Measurements from ENCODE around the gene SMU1.

Gene SMU1

DNA sequence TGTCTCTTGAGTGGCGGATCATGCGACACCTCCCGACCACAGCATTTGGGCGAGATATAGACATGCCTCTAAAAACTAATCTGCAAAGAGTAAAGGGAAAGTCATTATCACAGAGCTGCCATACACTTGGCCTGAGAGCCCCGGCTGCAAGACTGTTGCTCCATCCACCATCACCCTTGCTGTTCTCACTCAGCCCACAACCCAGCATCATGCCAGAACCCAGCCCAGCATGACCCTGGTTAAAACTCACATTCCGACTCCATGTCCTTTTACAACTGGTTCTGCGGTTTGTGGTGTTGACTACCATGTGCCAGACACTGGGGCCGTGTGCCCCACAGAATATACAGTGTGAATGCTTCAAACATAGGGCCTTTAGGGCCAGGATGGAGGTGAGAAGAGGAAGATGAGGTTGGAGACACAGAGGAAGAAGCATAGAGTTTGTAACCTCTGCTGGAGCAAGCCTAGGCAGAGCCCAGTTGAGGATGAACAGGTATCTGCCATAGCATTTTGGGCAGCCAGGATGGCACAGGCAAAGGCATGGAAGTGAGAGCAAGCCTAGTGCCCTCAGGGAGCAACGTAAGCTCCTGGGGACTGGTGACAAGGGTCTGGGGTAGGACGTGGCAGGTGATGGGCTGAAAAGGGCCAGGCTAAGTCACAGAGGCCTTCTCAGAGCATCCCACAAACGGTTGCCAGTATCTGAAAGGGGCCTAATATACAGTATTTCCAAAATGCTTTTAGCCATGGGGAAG is 37.5 kb upstream of the SMU1 start:
- 94 to 97% methylated on average over 11 of the region's 11 CpGs for WGBS, 2 experiments (ENCODE audit: insufficient coverage in 2 of 2)
- Histone ChIP-seq H3K27ac (ENCODE audit: low read depth, low read length, severe bottlenecking) (no peak overlapping the region), H3K36me3 (ENCODE audit: control insufficient read depth, insufficient read depth, low read length) (peaks cover 50% of the 10 kb centered on the region), H3K9me3 (ENCODE audit: control insufficient read depth, low read length) (no peaks in the 10 kb centered on the region), H3K4me1 (ENCODE audit: control insufficient read depth, insufficient read depth, low read length, poor library complexity, severe bottlenecking) (peaks cover 4% of the 10 kb centered on the region), H3K4me3 (ENCODE audit: extremely low read depth, insufficient read depth, low read length, poor library complexity, severe bottlenecking) (no peak overlapping the region)

DNA sequence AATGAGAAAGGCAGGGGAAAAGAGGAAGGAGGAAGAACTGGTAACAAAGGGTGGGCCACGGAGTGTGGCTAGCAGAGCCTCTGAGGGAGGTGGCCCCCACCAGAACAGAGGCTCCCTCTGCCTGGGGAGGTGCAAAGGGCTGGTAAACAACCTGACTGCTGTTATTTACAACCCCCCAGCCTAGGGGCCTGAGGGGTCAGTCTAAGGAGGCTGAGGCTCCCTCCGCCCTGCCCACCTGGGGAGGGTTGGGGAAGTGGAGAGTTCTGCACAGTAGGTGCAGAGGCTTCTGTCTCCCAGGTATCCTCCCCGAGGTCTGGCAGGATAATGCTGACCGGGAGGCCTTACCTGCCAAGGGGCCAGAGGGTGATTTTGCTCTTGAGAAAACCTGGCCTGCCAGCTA is 35.6 kb upstream of the SMU1 start:
- Histone ChIP-seq H3K9me3 (ENCODE audit: control insufficient read depth, low read length) (no peaks in the 10 kb centered on the region), H3K4me1 (ENCODE audit: control insufficient read depth, insufficient read depth, low read length, poor library complexity, severe bottlenecking) (peaks cover 8% of the 10 kb centered on the region), H3K4me3 (ENCODE audit: extremely low read depth, insufficient read depth, low read length, poor library complexity, severe bottlenecking) (no peak overlapping the region), H3K36me3 (ENCODE audit: control insufficient read depth, insufficient read depth, low read length) (peaks cover 44% of the 10 kb centered on the region), H3K27ac (ENCODE audit: low read depth, low read length, severe bottlenecking) (no peak overlapping the region)
- 78 to 85% methylated on average over 2 to 4 of the region's 4 CpGs for WGBS, 2 experiments (ENCODE audit: insufficient coverage in 2 of 2)

DNA sequence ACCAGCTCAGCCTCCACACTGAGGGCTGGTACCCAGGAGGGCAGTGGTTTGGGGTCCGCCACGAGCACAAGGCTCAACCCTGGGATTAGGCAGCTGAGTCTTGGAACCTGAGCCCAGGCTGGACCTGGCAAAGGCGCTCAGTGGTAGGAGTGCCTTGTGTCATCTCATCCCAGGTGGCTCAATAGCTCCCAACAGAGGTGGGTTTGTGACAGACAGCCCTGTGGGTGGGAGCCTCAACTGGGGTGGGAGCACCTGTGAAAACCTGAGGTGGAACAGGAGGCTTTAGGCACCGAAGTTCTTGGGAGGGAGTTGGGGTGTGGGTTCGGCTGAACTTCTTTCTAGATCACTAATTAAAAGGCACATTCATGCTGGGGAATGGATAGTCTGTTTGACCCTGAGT is 35.2 kb upstream of the SMU1 start:
- Histone ChIP-seq H3K27ac (ENCODE audit: low read depth, low read length, severe bottlenecking) (no peak overlapping the region), H3K9me3 (ENCODE audit: control insufficient read depth, low read length) (no peaks in the 10 kb centered on the region), H3K4me1 (ENCODE audit: control insufficient read depth, insufficient read depth, low read length, poor library complexity, severe bottlenecking) (peaks cover 13% of the 10 kb centered on the region), H3K4me3 (ENCODE audit: extremely low read depth, insufficient read depth, low read length, poor library complexity, severe bottlenecking) (no peak overlapping the region), H3K36me3 (ENCODE audit: control insufficient read depth, insufficient read depth, low read length) (peaks cover 44% of the 10 kb centered on the region)
- WGBS, 2 experiments (ENCODE audit: insufficient coverage in 2 of 2), result 89 to 93% methylated on average over 4 to 5 of the region's 5 CpGs

DNA sequence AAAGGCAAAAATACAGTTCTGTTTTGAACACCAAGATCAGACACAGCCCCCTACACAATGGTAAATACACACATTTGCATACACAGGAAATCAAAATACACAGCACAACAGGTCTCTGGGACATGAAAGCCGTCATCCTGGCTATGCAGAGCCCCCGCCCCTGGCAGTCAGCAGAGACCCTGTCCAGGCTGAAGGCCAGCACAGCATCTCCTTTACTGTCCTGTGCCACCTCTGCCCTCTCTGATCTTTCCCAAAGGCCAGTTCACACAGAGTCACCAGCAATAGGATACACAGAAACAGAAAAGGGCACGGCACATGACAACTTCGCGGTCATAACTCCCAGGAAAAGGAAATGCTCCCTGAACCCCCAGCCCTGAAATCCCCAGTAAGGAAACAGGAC is 34.2 kb upstream of the SMU1 start:
- 83 to 93% methylated on average over 2 to 5 of the region's 5 CpGs for WGBS, 2 experiments (ENCODE audit: insufficient coverage in 2 of 2)
- peaks cover 13% of the 10 kb centered on the region for H3K4me1 ChIP-seq (ENCODE audit: control insufficient read depth, insufficient read depth, low read length, poor library complexity, severe bottlenecking)
- no peaks in the 10 kb centered on the region for H3K9me3 ChIP-seq (ENCODE audit: control insufficient read depth, low read length)
- H3K4me3 ChIP-seq (ENCODE audit: extremely low read depth, insufficient read depth, low read length, poor library complexity, severe bottlenecking), result no peak overlapping the region
- peaks cover 41% of the 10 kb centered on the region for H3K36me3 ChIP-seq (ENCODE audit: control insufficient read depth, insufficient read depth, low read length)
- no peak overlapping the region for H3K27ac ChIP-seq (ENCODE audit: low read depth, low read length, severe bottlenecking)

DNA sequence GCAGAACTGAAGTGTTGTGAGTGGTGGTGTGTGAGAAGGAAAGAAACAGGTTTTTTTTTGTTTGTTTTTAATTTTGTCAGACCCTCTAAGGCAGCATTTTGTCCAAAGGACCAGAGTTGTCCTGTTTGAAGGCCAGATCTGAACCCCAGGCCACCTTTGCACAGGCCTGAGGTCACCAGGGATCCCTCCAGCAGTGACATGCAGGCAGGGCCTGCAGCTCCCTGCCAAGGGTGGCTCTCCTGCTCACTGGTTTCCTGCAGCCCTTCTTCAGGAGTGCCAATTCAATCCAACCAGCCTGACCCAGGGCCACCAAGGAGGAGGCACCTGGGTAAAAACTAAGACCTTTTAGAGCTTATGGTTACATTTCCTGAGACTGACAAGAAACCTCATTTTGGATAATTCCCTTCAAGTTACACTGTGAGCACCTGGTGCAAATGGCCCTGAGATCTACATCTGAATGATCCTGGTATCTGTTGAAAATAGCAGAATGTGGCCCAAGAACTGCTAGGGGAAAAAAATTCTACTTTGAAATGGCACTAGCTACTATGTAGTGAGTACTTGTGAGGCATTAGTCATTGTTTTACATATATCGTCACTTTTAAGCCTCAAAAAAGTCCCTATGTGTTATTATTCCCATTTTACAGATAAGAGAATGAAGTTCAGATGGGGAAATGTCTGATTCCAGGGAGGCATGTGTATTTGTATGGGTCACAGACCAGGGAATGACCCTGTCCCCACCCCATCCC is 33.5 kb upstream of the SMU1 start:
- H3K4me3 ChIP-seq (ENCODE audit: extremely low read depth, insufficient read depth, low read length, poor library complexity, severe bottlenecking), result no peak overlapping the region
- WGBS, 2 experiments (ENCODE audit: insufficient coverage in 2 of 2), result no CpG with 5 or more reads among the region's 1 CpG

DNA sequence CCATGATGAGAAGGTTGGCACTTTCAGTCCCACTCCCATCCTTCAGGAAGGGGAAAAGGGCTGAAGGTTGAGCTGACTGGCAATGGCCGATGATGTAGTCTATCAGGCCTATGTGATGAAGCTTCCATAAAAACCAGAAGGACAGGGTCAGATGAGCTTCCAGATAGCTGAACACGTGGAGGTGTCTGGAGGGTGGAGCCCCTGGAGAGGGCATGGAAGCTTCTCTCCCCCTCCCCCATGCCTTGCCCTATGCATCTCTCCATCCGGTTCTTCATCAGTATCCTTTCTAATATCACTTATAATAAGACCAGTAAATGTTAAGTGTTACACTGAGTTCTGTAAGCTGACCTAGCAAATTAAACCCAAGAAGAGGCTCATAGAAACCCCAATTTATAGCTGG is 32.6 kb upstream of the SMU1 start:
- Histone ChIP-seq H3K4me3 (ENCODE audit: extremely low read depth, insufficient read depth, low read length, poor library complexity, severe bottlenecking) (no peak overlapping the region), H3K36me3 (ENCODE audit: control insufficient read depth, insufficient read depth, low read length) (peaks cover 29% of the 10 kb centered on the region), H3K4me1 (ENCODE audit: control insufficient read depth, insufficient read depth, low read length, poor library complexity, severe bottlenecking) (peaks cover 13% of the 10 kb centered on the region), H3K27ac (ENCODE audit: low read depth, low read length, severe bottlenecking) (no peak overlapping the region), H3K9me3 (ENCODE audit: control insufficient read depth, low read length) (no peaks in the 10 kb centered on the region)
- 83% methylated on average over 1 of the region's 3 CpGs; no CpG with 5 or more reads in 1 of the 2 experiments for WGBS, 2 experiments (ENCODE audit: insufficient coverage in 2 of 2)

More for the DNA sequence above, 33.5 kb upstream of the SMU1 start:
- Histone ChIP-seq H3K36me3 (ENCODE audit: control insufficient read depth, insufficient read depth, low read length) (peaks cover 35% of the 10 kb centered on the region), H3K9me3 (ENCODE audit: control insufficient read depth, low read length) (no peaks in the 10 kb centered on the region), H3K4me1 (ENCODE audit: control insufficient read depth, insufficient read depth, low read length, poor library complexity, severe bottlenecking) (peaks cover 13% of the 10 kb centered on the region), H3K27ac (ENCODE audit: low read depth, low read length, severe bottlenecking) (no peak overlapping the region)

DNA sequence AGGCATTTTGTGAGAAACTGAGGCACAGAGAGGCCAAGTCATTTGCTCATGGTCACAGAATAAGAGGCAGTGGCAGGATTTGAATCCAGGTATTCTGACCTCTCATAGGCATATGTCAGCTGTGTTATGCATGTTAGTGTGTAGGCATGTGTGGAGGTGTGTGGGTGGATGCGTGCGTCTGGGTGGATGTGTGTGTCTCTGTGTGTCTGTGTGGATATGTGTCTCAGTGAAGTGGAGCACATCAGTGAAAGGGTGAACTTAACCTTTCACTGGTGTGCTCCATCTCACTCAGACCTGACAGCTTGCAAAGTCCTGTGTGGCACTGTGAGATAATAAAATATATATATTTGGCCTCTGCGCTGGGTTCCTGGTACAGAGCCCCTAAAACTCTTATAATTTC is 32.0 kb upstream of the SMU1 start:
- H3K9me3 ChIP-seq (ENCODE audit: control insufficient read depth, low read length), result no peaks in the 10 kb centered on the region
- WGBS, 2 experiments (ENCODE audit: insufficient coverage in 2 of 2), result 94 to 100% methylated on average over 2 of the region's 3 CpGs
- H3K36me3 ChIP-seq (ENCODE audit: control insufficient read depth, insufficient read depth, low read length), result peaks cover 24% of the 10 kb centered on the region
- H3K4me1 ChIP-seq (ENCODE audit: control insufficient read depth, insufficient read depth, low read length, poor library complexity, severe bottlenecking), result peaks cover 14% of the 10 kb centered on the region
- H3K27ac ChIP-seq (ENCODE audit: low read depth, low read length, severe bottlenecking), result no peak overlapping the region
- H3K4me3 ChIP-seq (ENCODE audit: extremely low read depth, insufficient read depth, low read length, poor library complexity, severe bottlenecking), result no peak overlapping the region

DNA sequence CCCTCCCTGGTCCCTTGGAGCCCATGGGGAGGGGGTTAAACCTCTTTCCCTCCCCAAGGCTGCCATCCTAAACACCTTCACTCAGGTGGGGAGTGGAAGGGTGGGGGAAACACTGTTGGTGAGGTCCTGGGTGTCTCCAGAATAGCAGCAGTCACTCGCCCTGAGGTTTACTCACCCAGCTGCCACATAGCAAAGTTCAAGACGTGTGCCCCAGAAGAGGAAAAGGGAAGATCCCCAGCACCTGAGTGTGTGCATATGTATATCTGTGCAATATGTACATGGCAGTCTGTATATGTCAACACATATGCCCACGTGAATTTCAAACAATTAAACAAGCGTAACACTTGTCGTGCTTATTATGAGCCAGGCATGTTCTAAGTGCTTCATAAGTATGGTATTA is 31.3 kb upstream of the SMU1 start:
- WGBS, 2 experiments (ENCODE audit: insufficient coverage in 2 of 2), result 93 to 100% methylated on average over 2 of the region's 5 CpGs
- Histone ChIP-seq H3K27ac (ENCODE audit: low read depth, low read length, severe bottlenecking) (peak overlapping the region; percentile 66), H3K9me3 (ENCODE audit: control insufficient read depth, low read length) (no peaks in the 10 kb centered on the region), H3K4me3 (ENCODE audit: extremely low read depth, insufficient read depth, low read length, poor library complexity, severe bottlenecking) (no peak overlapping the region), H3K4me1 (ENCODE audit: control insufficient read depth, insufficient read depth, low read length, poor library complexity, severe bottlenecking) (peaks cover 21% of the 10 kb centered on the region), H3K36me3 (ENCODE audit: control insufficient read depth, insufficient read depth, low read length) (peaks cover 17% of the 10 kb centered on the region)

DNA sequence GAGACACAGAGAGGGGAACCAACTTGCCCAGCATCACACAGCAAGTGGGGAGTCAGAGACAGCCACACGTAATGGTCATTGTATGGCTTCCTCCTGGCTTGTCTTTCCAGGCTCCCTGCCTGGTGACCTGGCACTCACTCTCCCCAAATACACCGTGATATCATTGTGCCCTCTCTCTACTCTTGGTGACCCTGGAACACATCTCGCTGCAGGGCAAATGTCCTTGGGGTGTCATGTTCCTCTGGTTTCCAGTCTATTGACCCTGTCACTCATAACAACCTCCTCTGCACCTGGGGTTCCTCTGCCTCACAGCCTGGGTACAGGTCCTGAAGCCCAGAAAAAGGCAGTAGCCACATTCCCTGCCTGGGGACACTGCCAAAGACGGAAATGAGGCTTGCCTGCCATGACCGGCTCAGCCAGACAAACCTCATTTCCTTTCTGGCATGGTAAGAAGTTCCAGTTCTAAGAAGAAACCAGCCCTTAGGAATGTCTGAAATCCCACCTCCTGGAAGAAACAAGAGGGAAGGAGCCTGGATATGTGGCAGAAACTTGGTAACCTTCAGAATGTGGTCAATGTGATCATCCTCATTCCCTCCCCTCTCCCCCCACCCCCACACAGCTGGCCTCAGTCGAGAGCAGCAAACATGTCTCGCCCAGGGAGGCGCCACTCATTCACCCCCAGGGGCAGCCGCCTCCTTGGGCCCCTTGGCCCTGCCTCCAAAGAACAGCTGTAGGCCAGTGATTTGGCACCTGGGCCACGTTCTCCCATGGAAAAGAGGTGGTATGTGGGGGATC is 30.6 kb upstream of the SMU1 start:
- Histone ChIP-seq H3K4me3 (ENCODE audit: extremely low read depth, insufficient read depth, low read length, poor library complexity, severe bottlenecking) (no peak overlapping the region), H3K36me3 (ENCODE audit: control insufficient read depth, insufficient read depth, low read length) (peaks cover 11% of the 10 kb centered on the region), H3K4me1 (ENCODE audit: control insufficient read depth, insufficient read depth, low read length, poor library complexity, severe bottlenecking) (peaks cover 22% of the 10 kb centered on the region), H3K9me3 (ENCODE audit: control insufficient read depth, low read length) (no peaks in the 10 kb centered on the region), H3K27ac (ENCODE audit: low read depth, low read length, severe bottlenecking) (peak overlapping the region; percentile 66)
- WGBS, 2 experiments (ENCODE audit: insufficient coverage in 2 of 2), result 95 to 96% methylated on average over 3 to 4 of the region's 10 CpGs

DNA sequence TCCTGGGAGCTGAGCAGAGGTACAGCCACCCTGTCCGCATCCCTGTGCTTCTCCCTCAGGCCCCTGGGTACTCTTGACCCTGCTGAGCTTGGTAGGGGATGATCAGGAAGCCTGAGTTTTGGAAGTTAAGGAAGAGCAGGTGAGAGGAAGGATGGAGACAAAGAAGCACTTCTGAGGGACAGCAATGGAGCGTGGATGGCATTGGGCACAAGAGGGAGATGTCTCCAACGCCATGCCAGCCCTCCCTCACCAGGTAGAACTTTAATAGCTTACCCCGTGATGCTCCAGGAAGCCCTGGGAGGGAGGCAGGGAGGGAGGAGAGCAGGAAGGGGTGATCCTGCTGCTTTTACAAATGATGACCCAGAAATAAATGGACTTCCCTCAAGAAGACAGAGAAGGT is 29.9 kb upstream of the SMU1 start:
- H3K9me3 ChIP-seq (ENCODE audit: control insufficient read depth, low read length), result no peaks in the 10 kb centered on the region
- H3K27ac ChIP-seq (ENCODE audit: low read depth, low read length, severe bottlenecking), result no peak overlapping the region
- H3K4me3 ChIP-seq (ENCODE audit: extremely low read depth, insufficient read depth, low read length, poor library complexity, severe bottlenecking), result no peak overlapping the region
- peaks cover 27% of the 10 kb centered on the region for H3K4me1 ChIP-seq (ENCODE audit: control insufficient read depth, insufficient read depth, low read length, poor library complexity, severe bottlenecking)
- peaks cover 5% of the 10 kb centered on the region for H3K36me3 ChIP-seq (ENCODE audit: control insufficient read depth, insufficient read depth, low read length)
- WGBS, 2 experiments (ENCODE audit: insufficient coverage in 2 of 2), result no CpG with 5 or more reads among the region's 4 CpGs
